Activated naive CD8-positive, alpha-beta T cell treated with anti-CD3 and anti-CD28 coated beads, Interleukin-2, amount 10 ng/mL, durations not matched to agents 7 days and 5 days (primary cell): ENCODE measurements around the gene POLA1. TPM values are rescaled to one million over a fixed set of nuclear protein-coding genes. Genes with fewer than 3 reads are reported as not detected.

Experiments used
- ATAC-seq: fragments of 150-1000 bp; cut with Tn5 transposase; one replicate; pipeline ENCODE4 v1.10.0; 2021; ENCODE audit warnings: low read depth, moderate library complexity
- POLR2A ChIA-PET: fragments of 350-600 bp; sonication (Branson Sonifier 250); formaldehyde crosslinking; loops from one replicate; lab custom pipeline; 2021; ENCODE audit warnings: antibody characterized with exemption; lab: Charles Lee
- DNase-seq: peaks from one replicate; pipeline ENCODE4 v3.0.0; 2021
- H3K27ac Mint-ChIP-seq: one replicate; pipeline ENCODE4 v1.8.0; 2022; ENCODE audit warnings: mild to moderate bottlenecking, mixed read lengths
- H3K27me3 Mint-ChIP-seq: one replicate; pipeline ENCODE4 v1.8.0; 2022; ENCODE audit warnings: mild to moderate bottlenecking, moderate library complexity, mixed read lengths
- H3K36me3 Mint-ChIP-seq: one replicate; pipeline ENCODE4 v1.8.0; 2021; ENCODE audit warnings: mild to moderate bottlenecking, mixed read lengths
- H3K4me1 Mint-ChIP-seq: one replicate; pipeline ENCODE4 v1.8.0; 2021; ENCODE audit warnings: mixed read lengths
- H3K4me3 Mint-ChIP-seq: one replicate; pipeline ENCODE4 v1.8.0; 2022; ENCODE audit warnings: mild to moderate bottlenecking, moderate library complexity, mixed read lengths
- H3K9me3 Mint-ChIP-seq: one replicate; pipeline ENCODE4 v1.8.0; 2021; ENCODE audit warnings: mixed read lengths
- total RNA-seq, 2 experiments: library from RNA; stranded (reverse); gene quantifications; one replicate each; pipeline ENCODE4 v1.2.3, GENCODE V29; 2021

Gene POLA1
- total RNA-seq, 2 experiments from 2014 or later: 24.0 to 24.3 TPM

GRCh38 chrX:24661292-24661691, 32.4 kb upstream of the POLA1 start:
- no peak for ATAC-seq
- H3K27me3 Mint-ChIP-seq: peaks cover 8% of the 10 kb centered on the region
- H3K27ac Mint-ChIP-seq: no peak overlapping the region
- POLR2A ChIA-PET: no interaction called here
- no peak overlapping the region for H3K4me3 Mint-ChIP-seq
- no peak for DNase-seq
- no peaks in the 10 kb centered on the region for H3K4me1 Mint-ChIP-seq
- H3K36me3 Mint-ChIP-seq: no peaks in the 10 kb centered on the region
- H3K9me3 Mint-ChIP-seq: no peaks in the 10 kb centered on the region

GRCh38 chrX:24662352-24662751, 31.4 kb upstream of the POLA1 start:
- Mint-ChIP-seq H3K4me3 (no peak overlapping the region), H3K9me3 (no peaks in the 10 kb centered on the region), H3K27ac (no peak overlapping the region), H3K4me1 (no peaks in the 10 kb centered on the region), H3K27me3 (peaks cover 12% of the 10 kb centered on the region), H3K36me3 (no peaks in the 10 kb centered on the region)
- POLR2A ChIA-PET: no interaction called here
- ATAC-seq: no peak
- DNase-seq: no peak

- DNase-seq: no peak
- POLR2A ChIA-PET: no interaction called here
- Mint-ChIP-seq H3K4me3 (no peak overlapping the region), H3K4me1 (no peaks in the 10 kb centered on the region), H3K27ac (no peak overlapping the region), H3K36me3 (no peaks in the 10 kb centered on the region), H3K9me3 (no peaks in the 10 kb centered on the region), H3K27me3 (peaks cover 4% of the 10 kb centered on the region)
- ATAC-seq: no peak
Observed at GRCh38 chrX:24668111-24668510, 25.6 kb upstream of the POLA1 start.

- POLR2A ChIA-PET: no interaction called here
- Mint-ChIP-seq H3K4me3 (no peak overlapping the region), H3K36me3 (no peaks in the 10 kb centered on the region), H3K27me3 (peaks cover 2% of the 10 kb centered on the region), H3K9me3 (no peaks in the 10 kb centered on the region), H3K27ac (no peak overlapping the region), H3K4me1 (peaks cover 2% of the 10 kb centered on the region)
- no peak for DNase-seq
- no peak for ATAC-seq
Observed at GRCh38 chrX:24672701-24673190, 21.0 kb upstream of the POLA1 start.

GRCh38 chrX:24673424-24673823, 20.3 kb upstream of the POLA1 start:
- Mint-ChIP-seq H3K4me3 (no peak overlapping the region), H3K9me3 (no peaks in the 10 kb centered on the region), H3K27ac (no peak overlapping the region), H3K27me3 (peaks cover 2% of the 10 kb centered on the region), H3K4me1 (peaks cover 2% of the 10 kb centered on the region), H3K36me3 (no peaks in the 10 kb centered on the region)
- POLR2A ChIA-PET: no interaction called here
- ATAC-seq (no peak), DNase-seq (no peak)

GRCh38 chrX:24676403-24677024, 17.2 kb upstream of the POLA1 start:
- POLR2A ChIA-PET: no interaction called here
- DNase-seq: no peak
- H3K36me3 Mint-ChIP-seq: peaks cover 2% of the 10 kb centered on the region
- H3K4me1 Mint-ChIP-seq: peaks cover 2% of the 10 kb centered on the region
- H3K4me3 Mint-ChIP-seq: no peak overlapping the region
- no peak for ATAC-seq
- peaks cover 2% of the 10 kb centered on the region for H3K27me3 Mint-ChIP-seq
- H3K9me3 Mint-ChIP-seq: no peaks in the 10 kb centered on the region
- no peak overlapping the region for H3K27ac Mint-ChIP-seq

GRCh38 chrX:24682739-24683432, 10.8 kb upstream of the POLA1 start:
- Mint-ChIP-seq H3K36me3 (peaks cover 2% of the 10 kb centered on the region), H3K4me1 (no peaks in the 10 kb centered on the region), H3K27me3 (no peaks in the 10 kb centered on the region), H3K27ac (no peak overlapping the region), H3K9me3 (no peaks in the 10 kb centered on the region), H3K4me3 (no peak overlapping the region)
- no peak for ATAC-seq
- DNase-seq: no peak
- POLR2A ChIA-PET: no interaction called here

GRCh38 chrX:24684048-24684447, 9.7 kb upstream of the POLA1 start:
- Mint-ChIP-seq H3K9me3 (no peaks in the 10 kb centered on the region), H3K36me3 (peaks cover 2% of the 10 kb centered on the region), H3K27me3 (no peaks in the 10 kb centered on the region)

GRCh38 chrX:24692305-24692704, 1.4 kb upstream of the POLA1 start:
- POLR2A ChIA-PET: no interaction called here
- Mint-ChIP-seq H3K4me1 (peaks cover 14% of the 10 kb centered on the region), H3K27me3 (no peaks in the 10 kb centered on the region), H3K27ac (no peak overlapping the region), H3K36me3 (peaks cover 7% of the 10 kb centered on the region), H3K4me3 (no peak overlapping the region), H3K9me3 (no peaks in the 10 kb centered on the region)
- DNase-seq (no peak), ATAC-seq (no peak)

More at GRCh38 chrX:24684048-24684447, 9.7 kb upstream of the POLA1 start:
- POLR2A ChIA-PET: no interaction called here
- no peak overlapping the region for H3K4me3 Mint-ChIP-seq
- no peaks in the 10 kb centered on the region for H3K4me1 Mint-ChIP-seq
- ATAC-seq (no peak), DNase-seq (no peak)
- no peak overlapping the region for H3K27ac Mint-ChIP-seq

- H3K4me3 Mint-ChIP-seq: peak overlapping the region; percentile 89
- ATAC-seq (no peak), DNase-seq (no peak)
- no peaks in the 10 kb centered on the region for H3K27me3 Mint-ChIP-seq
- peaks cover 7% of the 10 kb centered on the region for H3K36me3 Mint-ChIP-seq
- H3K4me1 Mint-ChIP-seq: peaks cover 17% of the 10 kb centered on the region
- H3K27ac Mint-ChIP-seq: peak overlapping the region; percentile 86
- POLR2A ChIA-PET: no interaction called here
- H3K9me3 Mint-ChIP-seq: no peaks in the 10 kb centered on the region
Observed at GRCh38 chrX:24694825-24695224, 1.1 kb downstream of the POLA1 start.

GRCh38 chrX:24696294-24696693, 2.6 kb downstream of the POLA1 start:
- Mint-ChIP-seq H3K27ac (no peak overlapping the region), H3K4me1 (peaks cover 17% of the 10 kb centered on the region), H3K4me3 (no peak overlapping the region), H3K9me3 (no peaks in the 10 kb centered on the region), H3K27me3 (no peaks in the 10 kb centered on the region), H3K36me3 (peaks cover 7% of the 10 kb centered on the region)
- no peak for DNase-seq
- POLR2A ChIA-PET: no interaction called here
- ATAC-seq: no peak

- Mint-ChIP-seq H3K4me1 (peaks cover 3% of the 10 kb centered on the region), H3K27me3 (no peaks in the 10 kb centered on the region), H3K27ac (no peak overlapping the region), H3K9me3 (no peaks in the 10 kb centered on the region), H3K36me3 (peaks cover 5% of the 10 kb centered on the region), H3K4me3 (no peak overlapping the region)
- POLR2A ChIA-PET: no interaction called here
- ATAC-seq (no peak), DNase-seq (no peak)
Observed at GRCh38 chrX:24702362-24703184, 8.9 kb downstream of the POLA1 start.

- Mint-ChIP-seq H3K9me3 (no peaks in the 10 kb centered on the region), H3K36me3 (peaks cover 5% of the 10 kb centered on the region), H3K27ac (no peak overlapping the region), H3K4me1 (peaks cover 3% of the 10 kb centered on the region), H3K4me3 (no peak overlapping the region), H3K27me3 (no peaks in the 10 kb centered on the region)
- ATAC-seq: no peak
- DNase-seq: no peak
- POLR2A ChIA-PET: no interaction called here
Observed at GRCh38 chrX:24703185-24703494, 9.4 kb downstream of the POLA1 start.

- POLR2A ChIA-PET: no interaction called here
- no peaks in the 10 kb centered on the region for H3K27me3 Mint-ChIP-seq
- peaks cover 23% of the 10 kb centered on the region for H3K36me3 Mint-ChIP-seq
- H3K9me3 Mint-ChIP-seq: no peaks in the 10 kb centered on the region
- H3K27ac Mint-ChIP-seq: peak overlapping the region; percentile 31
- DNase-seq (no peak), ATAC-seq (no peak)
- H3K4me3 Mint-ChIP-seq: no peak overlapping the region
- peaks cover 2% of the 10 kb centered on the region for H3K4me1 Mint-ChIP-seq
Observed at GRCh38 chrX:24718771-24719170, 25.1 kb downstream of the POLA1 start.
